Keratinocyte (primary cell): ENCODE measurements around the gene KEL. TPM values are rescaled to one million over a fixed set of nuclear protein-coding genes. Genes with fewer than 3 reads are reported as not detected.

Experiments used
- DNase-seq: peaks from one replicate; pipeline ENCODE4 v3.0.0-alpha.2; 2011; ENCODE audit warnings: low read depth, missing footprints, low spot score
- FAIRE-seq: peaks from 2 replicates; lab custom pipeline; 2011; peaks lifted over from hg19 to GRCh38; lab: Jason Lieb, UNC
- H2AFZ ChIP-seq: 2 replicates; pipeline ENCODE4 v1.6.0; 2012; ENCODE audit warnings: low read length, control low read depth, inconsistent platforms; ENCODE audit not compliant: control insufficient read depth
- H3K27ac ChIP-seq: 2 replicates; pipeline ENCODE4 v1.5.1; 2011; ENCODE audit warnings: low read length; ENCODE audit not compliant: control insufficient read depth, insufficient read depth
- H3K27me3 ChIP-seq: 3 replicates; pipeline ENCODE4 v1.6.0; 2011; ENCODE audit warnings: low read length; ENCODE audit not compliant: control insufficient read depth, insufficient read depth; ENCODE audit errors: extremely low read depth
- H3K36me3 ChIP-seq, 2 experiments: 2 replicates in 1 of 2; 3 replicates in 1 of 2; pipeline ENCODE4 v1.5.1; 2011; ENCODE audit warnings: low read length in 2 of 2, mild to moderate bottlenecking in 1 of 2; ENCODE audit not compliant: control insufficient read depth in 2 of 2, insufficient read depth in 2 of 2; ENCODE audit errors: extremely low read depth in 1 of 2
- H3K4me1 ChIP-seq: 3 replicates; pipeline ENCODE4 v1.5.1; 2011; ENCODE audit warnings: low read length; ENCODE audit not compliant: control insufficient read depth, insufficient read depth; ENCODE audit errors: extremely low read depth
- H3K4me2 ChIP-seq: 3 replicates; pipeline ENCODE4 v1.6.0; 2011; ENCODE audit warnings: low read depth, low read length; ENCODE audit not compliant: control insufficient read depth, insufficient read depth; ENCODE audit errors: extremely low read depth
- H3K4me3 ChIP-seq, 3 experiments: fragments of 200-600 bp in 1 of 3; sonication (generic) in 1 of 3; 2 replicates in 2 of 3; 3 replicates in 1 of 3; pipeline ENCODE4 v1.5.1; 2011 to 2016; ENCODE audit warnings: low read length in 3 of 3, mild to moderate bottlenecking in 3 of 3, control low read depth in 2 of 3, inconsistent platforms in 1 of 3, low read depth in 1 of 3, mixed read lengths in 1 of 3, mixed run types in 1 of 3, moderate library complexity in 1 of 3; ENCODE audit not compliant: control insufficient read depth in 2 of 3, insufficient read depth in 2 of 3; ENCODE audit errors: extremely low read depth in 1 of 3
- H3K79me2 ChIP-seq: 2 replicates; pipeline ENCODE4 v1.6.0; 2012; ENCODE audit warnings: low read length; ENCODE audit not compliant: control insufficient read depth, insufficient read depth
- H3K9ac ChIP-seq: 3 replicates; pipeline ENCODE4 v1.6.0; 2011; ENCODE audit warnings: low read length; ENCODE audit not compliant: control insufficient read depth, insufficient read depth; ENCODE audit errors: extremely low read depth
- H3K9me1 ChIP-seq: 3 replicates; pipeline ENCODE4 v1.6.0; 2011; ENCODE audit warnings: low read length; ENCODE audit not compliant: control insufficient read depth, insufficient read depth; ENCODE audit errors: extremely low read depth
- H3K9me3 ChIP-seq: 2 replicates; pipeline ENCODE4 v1.5.1; 2012; ENCODE audit warnings: low read depth, low read length; ENCODE audit not compliant: control insufficient read depth
- H4K20me1 ChIP-seq: 3 replicates; pipeline ENCODE4 v1.6.0; 2011; ENCODE audit warnings: low read length; ENCODE audit not compliant: control insufficient read depth, insufficient read depth; ENCODE audit errors: extremely low read depth
- EZH2 ChIP-seq: IDR thresholded peaks from one replicate; pipeline ENCODE4 v1.6.1; 2012; ENCODE audit warnings: inconsistent platforms, mild to moderate bottlenecking, low read length, moderate library complexity
- dilution Hi-C: fragments of 300-500 bp; cut with MboI; formaldehyde crosslinking; loops from one replicate; pipeline ENCODE4 v1.7.0; 2020; ENCODE audit warnings: low sequenced_read_pairs; ENCODE audit not compliant: extremely low pct_ligation_motif_present
- polyA plus RNA-seq, 5 experiments: library from polyadenylated mRNA; depleted of rRNA in 3 of 5; stranded (reverse) in 3 of 5; stranded (forward) in 1 of 5; unstranded in 1 of 5; fragments of >200 nt; gene quantifications; 1 replicate in 1 of 5; 2 replicates in 3 of 5; 3 replicates in 1 of 5; pipeline versions ENCODE4 v1.2.1 to v1.2.3, GENCODE V29; 2011 to 2012; ENCODE audit warnings: missing spikeins in 2 of 5, low read depth in 1 of 5, low replicate concordance in 1 of 5
- TF ChIP-seq, protein P1 (sequence below), 3 experiments: IDR thresholded peaks in 1 of 3; conservative IDR thresholded peaks in 1 of 3; optimal IDR thresholded peaks in 1 of 3; 2 replicates in 2 of 3; 3 replicates in 1 of 3; pipeline versions ENCODE3 to v1.5.1; 2011; ENCODE audit warnings: low read length in 3 of 3, mild to moderate bottlenecking in 3 of 3, moderate library complexity in 2 of 3, control low read depth in 1 of 3, inconsistent platforms in 1 of 3; ENCODE audit not compliant: insufficient read depth in 2 of 3; ENCODE audit errors: extremely low read depth in 1 of 3

KEL gene
- polyA plus RNA-seq, 1 donor (not counting 4 experiments of a cell fraction or from before 2014, with no cell fraction given) = 0.09 TPM

DNA sequence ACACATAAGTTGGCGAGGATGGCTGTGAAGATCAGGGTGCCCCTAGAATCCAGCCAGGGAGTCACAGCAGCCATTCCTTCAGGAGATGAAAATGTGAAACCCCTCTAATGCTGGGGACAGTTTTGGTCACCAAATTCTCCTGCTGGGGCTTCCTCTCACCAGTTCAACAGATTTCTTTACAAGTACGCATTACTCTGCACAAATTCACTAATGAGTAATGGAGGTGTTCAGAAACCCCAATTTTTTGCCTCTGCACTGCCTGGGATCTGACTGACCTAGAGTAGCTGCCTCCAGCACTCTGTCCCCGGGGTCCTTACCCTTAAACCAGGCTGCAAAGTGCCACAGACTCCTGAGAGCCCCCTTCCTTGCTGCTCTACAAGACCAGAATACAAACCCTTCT is 44.7 kb downstream of the KEL start:
- no peaks in the 10 kb centered on the region for H3K9me3 ChIP-seq
- no peak overlapping the region for H3K4me2 ChIP-seq
- DNase-seq = no peak
- TF ChIP-seq EZH2 = no peak
- TF ChIP-seq, protein P1, sequence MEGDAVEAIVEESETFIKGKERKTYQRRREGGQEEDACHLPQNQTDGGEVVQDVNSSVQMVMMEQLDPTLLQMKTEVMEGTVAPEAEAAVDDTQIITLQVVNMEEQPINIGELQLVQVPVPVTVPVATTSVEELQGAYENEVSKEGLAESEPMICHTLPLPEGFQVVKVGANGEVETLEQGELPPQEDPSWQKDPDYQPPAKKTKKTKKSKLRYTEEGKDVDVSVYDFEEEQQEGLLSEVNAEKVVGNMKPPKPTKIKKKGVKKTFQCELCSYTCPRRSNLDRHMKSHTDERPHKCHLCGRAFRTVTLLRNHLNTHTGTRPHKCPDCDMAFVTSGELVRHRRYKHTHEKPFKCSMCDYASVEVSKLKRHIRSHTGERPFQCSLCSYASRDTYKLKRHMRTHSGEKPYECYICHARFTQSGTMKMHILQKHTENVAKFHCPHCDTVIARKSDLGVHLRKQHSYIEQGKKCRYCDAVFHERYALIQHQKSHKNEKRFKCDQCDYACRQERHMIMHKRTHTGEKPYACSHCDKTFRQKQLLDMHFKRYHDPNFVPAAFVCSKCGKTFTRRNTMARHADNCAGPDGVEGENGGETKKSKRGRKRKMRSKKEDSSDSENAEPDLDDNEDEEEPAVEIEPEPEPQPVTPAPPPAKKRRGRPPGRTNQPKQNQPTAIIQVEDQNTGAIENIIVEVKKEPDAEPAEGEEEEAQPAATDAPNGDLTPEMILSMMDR (optimal IDR thresholded peaks at IDR 0.05 in 1 of 3, IDR thresholded peaks at IDR 0.05 in 1 of 3, conservative IDR thresholded peaks at IDR 0.05 in 1 of 3; ENCODE audit: extremely low read depth in 1 of 3, insufficient read depth in 2 of 3, low read length in 3 of 3) = no peak
- dilution Hi-C loops = no loop called here
- no peaks in the 10 kb centered on the region for H3K79me2 ChIP-seq
- H3K9me1 ChIP-seq = no peaks in the 10 kb centered on the region
- no peak for FAIRE-seq
- H3K27ac ChIP-seq = no peak overlapping the region
- no peaks in the 10 kb centered on the region for H4K20me1 ChIP-seq
- no peaks in the 10 kb centered on the region for H3K4me1 ChIP-seq
- no peak overlapping the region for H2AFZ ChIP-seq
- H3K27me3 ChIP-seq = no peaks in the 10 kb centered on the region
- H3K4me3 ChIP-seq = no peak overlapping the region
- H3K36me3 ChIP-seq = no peaks in the 10 kb centered on the region
- no peak overlapping the region for H3K9ac ChIP-seq

GRCh38 chr7:142916508-142916907 is 45.7 kb downstream of the KEL start:
- no peaks in the 10 kb centered on the region for H3K9me1 ChIP-seq
- no peak overlapping the region for H3K4me3 ChIP-seq
- no peaks in the 10 kb centered on the region for H3K36me3 ChIP-seq
- H3K9me3 ChIP-seq = no peaks in the 10 kb centered on the region
- TF ChIP-seq, protein P1 (optimal IDR thresholded peaks at IDR 0.05 in 1 of 3, IDR thresholded peaks at IDR 0.05 in 1 of 3, conservative IDR thresholded peaks at IDR 0.05 in 1 of 3; ENCODE audit: extremely low read depth in 1 of 3, insufficient read depth in 2 of 3, low read length in 3 of 3) = no peak
- no peak for TF ChIP-seq EZH2
- no peak overlapping the region for H3K27ac ChIP-seq
- H3K79me2 ChIP-seq = no peaks in the 10 kb centered on the region
- no peaks in the 10 kb centered on the region for H4K20me1 ChIP-seq
- no peak overlapping the region for H3K4me2 ChIP-seq
- no peaks in the 10 kb centered on the region for H3K27me3 ChIP-seq
- no peak overlapping the region for H3K9ac ChIP-seq
- H3K4me1 ChIP-seq = no peaks in the 10 kb centered on the region
- H2AFZ ChIP-seq = no peak overlapping the region
- DNase-seq (no peak), FAIRE-seq (no peak)
- dilution Hi-C loops = no loop called here
